ENCODE measurements around the gene SLC39A8.
"Not testable (repeated sequence)": the region's sequence is repeated elsewhere in the genome, so short reads cannot be mapped to it uniquely, and the experiment has no call there.

The SLC39A8 gene

GRCh38 chr4:102243296-102243695 is 102.0 kb downstream of the SLC39A8 start:
- H3K4me3 ChIP-seq (ENCODE audit: low read length); H3K27ac ChIP-seq (ENCODE audit: low read depth, low read length); H3K9ac ChIP-seq (ENCODE audit: low read length); H3K36me3 ChIP-seq (ENCODE audit: control insufficient read depth, insufficient read depth, low read length); H3K27me3 ChIP-seq (ENCODE audit: control insufficient read depth, insufficient read depth, low read length); H3K4me1 ChIP-seq (ENCODE audit: control insufficient read depth, insufficient read depth, low read length): not testable (repeated sequence)

- Histone ChIP-seq H3K4me1 (ENCODE audit: control insufficient read depth, insufficient read depth, low read length) (no peaks in the 10 kb centered on the region), H3K4me3 (ENCODE audit: low read length) (no peak overlapping the region), H3K27ac (ENCODE audit: low read depth, low read length) (no peak overlapping the region), H3K36me3 (ENCODE audit: control insufficient read depth, insufficient read depth, low read length) (no peaks in the 10 kb centered on the region), H3K9ac (ENCODE audit: low read length) (no peak overlapping the region), H3K27me3 (ENCODE audit: control insufficient read depth, insufficient read depth, low read length) (no peaks in the 10 kb centered on the region)
Observed at GRCh38 chr4:102234243-102234838, 110.9 kb downstream of the SLC39A8 start.

GRCh38 chr4:102230194-102230593 is 115.1 kb downstream of the SLC39A8 start:
- H3K27ac ChIP-seq (ENCODE audit: low read depth, low read length) = no peak overlapping the region
- H3K4me1 ChIP-seq (ENCODE audit: control insufficient read depth, insufficient read depth, low read length) = no peaks in the 10 kb centered on the region

GRCh38 chr4:102227388-102227787 is 117.9 kb downstream of the SLC39A8 start:
- Histone ChIP-seq H3K9ac (ENCODE audit: low read length) (no peak overlapping the region), H3K4me1 (ENCODE audit: control insufficient read depth, insufficient read depth, low read length) (no peaks in the 10 kb centered on the region), H3K4me3 (ENCODE audit: low read length) (no peak overlapping the region), H3K27me3 (ENCODE audit: control insufficient read depth, insufficient read depth, low read length) (no peaks in the 10 kb centered on the region), H3K27ac (ENCODE audit: low read depth, low read length) (no peak overlapping the region), H3K36me3 (ENCODE audit: control insufficient read depth, insufficient read depth, low read length) (no peaks in the 10 kb centered on the region)

More at GRCh38 chr4:102230194-102230593, 115.1 kb downstream of the SLC39A8 start:
- Histone ChIP-seq H3K4me3 (ENCODE audit: low read length) (no peak overlapping the region), H3K36me3 (ENCODE audit: control insufficient read depth, insufficient read depth, low read length) (no peaks in the 10 kb centered on the region), H3K9ac (ENCODE audit: low read length) (no peak overlapping the region), H3K27me3 (ENCODE audit: control insufficient read depth, insufficient read depth, low read length) (no peaks in the 10 kb centered on the region)

- no peaks in the 10 kb centered on the region for H3K36me3 ChIP-seq (ENCODE audit: control insufficient read depth, insufficient read depth, low read length)
- no peaks in the 10 kb centered on the region for H3K4me1 ChIP-seq (ENCODE audit: control insufficient read depth, insufficient read depth, low read length)
- no peaks in the 10 kb centered on the region for H3K27me3 ChIP-seq (ENCODE audit: control insufficient read depth, insufficient read depth, low read length)
- H3K9ac ChIP-seq (ENCODE audit: low read length) = no peak overlapping the region
- no peak overlapping the region for H3K27ac ChIP-seq (ENCODE audit: low read depth, low read length)
- H3K4me3 ChIP-seq (ENCODE audit: low read length) = no peak overlapping the region
Observed at GRCh38 chr4:102223461-102223860, 121.8 kb downstream of the SLC39A8 start.

DNA sequence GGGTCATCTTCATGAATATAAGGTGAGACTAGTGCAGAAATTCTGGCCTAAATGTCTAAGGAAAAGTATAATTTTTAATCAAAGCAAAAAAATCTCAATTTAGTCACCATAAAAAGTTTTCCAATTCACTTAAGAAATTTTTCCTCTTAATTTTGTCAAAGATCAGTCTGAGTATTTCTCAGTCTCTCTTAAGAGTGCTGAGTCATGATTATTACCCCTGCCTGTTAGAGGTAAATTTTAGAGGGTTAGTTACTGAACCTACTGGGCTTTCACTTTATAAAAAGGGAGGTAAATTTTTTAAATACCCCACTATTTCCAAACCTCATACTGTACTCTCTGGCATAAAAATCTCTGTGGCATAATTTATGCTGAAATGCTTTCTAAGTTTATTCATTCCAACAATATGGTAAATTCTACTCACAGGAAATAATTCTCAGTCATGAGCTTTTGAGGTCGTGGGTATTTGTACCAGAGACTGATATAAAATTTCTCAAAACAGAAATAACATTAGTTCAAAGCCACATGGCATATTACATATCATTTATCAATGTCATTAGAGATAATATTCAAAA is 122.4 kb downstream of the SLC39A8 start:
- H3K4me1 ChIP-seq (ENCODE audit: control insufficient read depth, insufficient read depth, low read length) = no peaks in the 10 kb centered on the region
- no peaks in the 10 kb centered on the region for H3K27me3 ChIP-seq (ENCODE audit: control insufficient read depth, insufficient read depth, low read length)
- no peak overlapping the region for H3K9ac ChIP-seq (ENCODE audit: low read length)
- no peaks in the 10 kb centered on the region for H3K36me3 ChIP-seq (ENCODE audit: control insufficient read depth, insufficient read depth, low read length)
- H3K4me3 ChIP-seq (ENCODE audit: low read length) = no peak overlapping the region
- H3K27ac ChIP-seq (ENCODE audit: low read depth, low read length) = no peak overlapping the region

- Histone ChIP-seq H3K27ac (ENCODE audit: low read depth, low read length) (no peak overlapping the region), H3K36me3 (ENCODE audit: control insufficient read depth, insufficient read depth, low read length) (no peaks in the 10 kb centered on the region), H3K4me3 (ENCODE audit: low read length) (no peak overlapping the region), H3K27me3 (ENCODE audit: control insufficient read depth, insufficient read depth, low read length) (no peaks in the 10 kb centered on the region), H3K9ac (ENCODE audit: low read length) (no peak overlapping the region), H3K4me1 (ENCODE audit: control insufficient read depth, insufficient read depth, low read length) (no peaks in the 10 kb centered on the region)
Observed at GRCh38 chr4:102219129-102219528, 126.2 kb downstream of the SLC39A8 start.

DNA sequence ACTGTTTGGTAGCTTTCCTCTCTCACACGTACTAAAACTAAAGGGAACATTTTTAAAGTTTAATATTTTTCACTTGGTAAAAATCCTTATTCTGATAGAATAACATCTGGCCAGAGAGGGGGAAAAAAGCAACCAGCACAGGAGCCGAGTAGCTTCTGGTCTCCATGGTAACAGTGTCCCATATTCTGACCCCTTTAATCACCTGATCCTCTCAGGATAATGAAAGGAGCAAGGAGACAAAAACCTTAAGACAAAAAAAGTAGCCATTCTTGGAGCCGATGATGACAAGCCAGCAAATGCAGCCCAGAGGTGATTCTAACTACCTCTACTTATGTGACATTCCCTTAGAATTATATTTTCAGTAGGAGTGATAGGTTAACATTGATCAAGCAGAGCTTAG is 126.6 kb downstream of the SLC39A8 start:
- Histone ChIP-seq H3K4me3 (ENCODE audit: low read length) (no peak overlapping the region), H3K4me1 (ENCODE audit: control insufficient read depth, insufficient read depth, low read length) (no peaks in the 10 kb centered on the region), H3K36me3 (ENCODE audit: control insufficient read depth, insufficient read depth, low read length) (no peaks in the 10 kb centered on the region), H3K27ac (ENCODE audit: low read depth, low read length) (no peak overlapping the region), H3K27me3 (ENCODE audit: control insufficient read depth, insufficient read depth, low read length) (no peaks in the 10 kb centered on the region), H3K9ac (ENCODE audit: low read length) (no peak overlapping the region)

GRCh38 chr4:102217775-102218355 is 127.4 kb downstream of the SLC39A8 start:
- Histone ChIP-seq H3K36me3 (ENCODE audit: control insufficient read depth, insufficient read depth, low read length) (no peaks in the 10 kb centered on the region), H3K27me3 (ENCODE audit: control insufficient read depth, insufficient read depth, low read length) (no peaks in the 10 kb centered on the region), H3K4me3 (ENCODE audit: low read length) (no peak overlapping the region), H3K4me1 (ENCODE audit: control insufficient read depth, insufficient read depth, low read length) (no peaks in the 10 kb centered on the region), H3K27ac (ENCODE audit: low read depth, low read length) (no peak overlapping the region), H3K9ac (ENCODE audit: low read length) (no peak overlapping the region)

- Histone ChIP-seq H3K4me3 (ENCODE audit: low read length) (no peak overlapping the region), H3K9ac (ENCODE audit: low read length) (no peak overlapping the region), H3K27me3 (ENCODE audit: control insufficient read depth, insufficient read depth, low read length) (no peaks in the 10 kb centered on the region), H3K36me3 (ENCODE audit: control insufficient read depth, insufficient read depth, low read length) (no peaks in the 10 kb centered on the region), H3K27ac (ENCODE audit: low read depth, low read length) (no peak overlapping the region), H3K4me1 (ENCODE audit: control insufficient read depth, insufficient read depth, low read length) (no peaks in the 10 kb centered on the region)
Observed at GRCh38 chr4:102217345-102217744, 127.9 kb downstream of the SLC39A8 start.

- H3K27me3 ChIP-seq (ENCODE audit: control insufficient read depth, insufficient read depth, low read length) = no peaks in the 10 kb centered on the region
- no peak overlapping the region for H3K27ac ChIP-seq (ENCODE audit: low read depth, low read length)
- no peak overlapping the region for H3K4me3 ChIP-seq (ENCODE audit: low read length)
- no peaks in the 10 kb centered on the region for H3K4me1 ChIP-seq (ENCODE audit: control insufficient read depth, insufficient read depth, low read length)
- no peaks in the 10 kb centered on the region for H3K36me3 ChIP-seq (ENCODE audit: control insufficient read depth, insufficient read depth, low read length)
- no peak overlapping the region for H3K9ac ChIP-seq (ENCODE audit: low read length)
Observed at GRCh38 chr4:102216666-102217065, 128.6 kb downstream of the SLC39A8 start.

DNA sequence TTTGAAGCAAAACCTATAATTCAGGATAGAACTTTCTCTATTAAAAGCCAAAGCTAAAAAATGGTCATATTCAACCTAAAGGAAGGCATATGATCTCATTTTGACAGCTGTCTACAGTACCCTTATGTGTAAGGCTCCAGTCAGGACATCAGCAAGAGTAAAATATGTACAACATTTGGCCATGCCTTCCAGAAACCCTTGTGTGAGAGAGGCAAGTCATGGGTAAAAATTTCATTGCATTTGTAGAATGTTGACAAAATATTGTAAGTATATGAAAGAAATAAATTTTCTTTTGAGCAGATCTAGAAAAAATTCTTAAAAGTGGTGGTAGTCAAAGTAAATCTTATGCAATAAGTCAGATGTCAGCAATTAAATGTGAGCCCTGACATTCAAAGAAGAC is 132.3 kb downstream of the SLC39A8 start:
- Histone ChIP-seq H3K36me3 (ENCODE audit: control insufficient read depth, insufficient read depth, low read length) (no peaks in the 10 kb centered on the region), H3K27me3 (ENCODE audit: control insufficient read depth, insufficient read depth, low read length) (no peaks in the 10 kb centered on the region), H3K27ac (ENCODE audit: low read depth, low read length) (no peak overlapping the region), H3K4me3 (ENCODE audit: low read length) (no peak overlapping the region), H3K4me1 (ENCODE audit: control insufficient read depth, insufficient read depth, low read length) (no peaks in the 10 kb centered on the region), H3K9ac (ENCODE audit: low read length) (no peak overlapping the region)

Measured in rectal smooth muscle tissue (tissue), 1 donor.